Measurements from ENCODE around the gene WDR37.

GRCh38 chr10:1115607-1115955 is 59.4 kb downstream of the WDR37 start:
- TF ChIP-seq YY1 (IDR thresholded peaks at IDR 0.05; ENCODE audit: low read depth): no peak
- no peak for TF ChIP-seq EGR1 (IDR thresholded peaks at IDR 0.05)
- TF ChIP-seq TEAD4 (IDR thresholded peaks at IDR 0.05): no peak
- no peak for TF ChIP-seq REST (IDR thresholded peaks at IDR 0.05; ENCODE audit: low read depth)
- no peak for TF ChIP-seq EP300 (IDR thresholded peaks at IDR 0.05; ENCODE audit: borderline replicate concordance)
- TF ChIP-seq MAX (IDR thresholded peaks at IDR 0.05): no peak
- no peak for TF ChIP-seq FOXM1 (IDR thresholded peaks at IDR 0.05; ENCODE audit: borderline replicate concordance, low read depth)
- no peak for TF ChIP-seq TAF1 (IDR thresholded peaks at IDR 0.05; ENCODE audit: low read depth)

All from Ishikawa (cell line).